ENCODE data around the gene FARS2. TPM values are rescaled to one million over a fixed set of nuclear protein-coding genes. Genes with fewer than 3 reads are reported as not detected.

FARS2 gene
- total RNA-seq, 1 experiment from 2014 or later, result 15.0 TPM

GRCh38 chr6:5537132-5537531 lies 275.8 kb downstream of the FARS2 start:
- Mint-ChIP-seq H3K4me1 (peaks cover 7% of the 10 kb centered on the region), H3K9me3 (peaks cover 10% of the 10 kb centered on the region), H3K4me3 (no peak overlapping the region), H3K27me3 (ENCODE audit: low read depth) (no peaks in the 10 kb centered on the region), H3K36me3 (0 out of 2 replicates have a peak, but pooled peaks cover 3% of the 10 kb centered on the region), H3K27ac (no peak overlapping the region)
- DNase-seq (ENCODE audit: low spot score) (no peak), ATAC-seq (no peak)
- POLR2A ChIA-PET, result no interaction called here
- TF ChIP-seq ZNF219 (CRISPR knock-in tag; IDR thresholded peaks at IDR 0.05; ENCODE audit: borderline replicate concordance), result no peak
- no peak for TF ChIP-seq RELA (CRISPR knock-in tag; IDR thresholded peaks at IDR 0.05; ENCODE audit: borderline replicate concordance)
- no peak for TF ChIP-seq NR1H2 (CRISPR knock-in tag; IDR thresholded peaks at IDR 0.05)
- no peak for TF ChIP-seq PRDM15 (CRISPR knock-in tag; IDR thresholded peaks at IDR 0.05)
- TF ChIP-seq MYBL2 (CRISPR knock-in tag; IDR thresholded peaks at IDR 0.05), result no peak
- no peak for TF ChIP-seq GABPB1 (CRISPR knock-in tag; IDR thresholded peaks at IDR 0.05)
- TF ChIP-seq ZNF138 (CRISPR knock-in tag; conservative IDR thresholded peaks at IDR 0.05), result no peak
- TF ChIP-seq ZNF425 (CRISPR knock-in tag; conservative IDR thresholded peaks at IDR 0.05), result no peak
- no peak for TF ChIP-seq HMGXB4 (CRISPR knock-in tag; IDR thresholded peaks at IDR 0.05)
- TF ChIP-seq FOXK1 (CRISPR knock-in tag; IDR thresholded peaks at IDR 0.05), result no peak
- TF ChIP-seq CTCF (IDR thresholded peaks at IDR 0.05), result no peak
- TF ChIP-seq, protein P1, sequence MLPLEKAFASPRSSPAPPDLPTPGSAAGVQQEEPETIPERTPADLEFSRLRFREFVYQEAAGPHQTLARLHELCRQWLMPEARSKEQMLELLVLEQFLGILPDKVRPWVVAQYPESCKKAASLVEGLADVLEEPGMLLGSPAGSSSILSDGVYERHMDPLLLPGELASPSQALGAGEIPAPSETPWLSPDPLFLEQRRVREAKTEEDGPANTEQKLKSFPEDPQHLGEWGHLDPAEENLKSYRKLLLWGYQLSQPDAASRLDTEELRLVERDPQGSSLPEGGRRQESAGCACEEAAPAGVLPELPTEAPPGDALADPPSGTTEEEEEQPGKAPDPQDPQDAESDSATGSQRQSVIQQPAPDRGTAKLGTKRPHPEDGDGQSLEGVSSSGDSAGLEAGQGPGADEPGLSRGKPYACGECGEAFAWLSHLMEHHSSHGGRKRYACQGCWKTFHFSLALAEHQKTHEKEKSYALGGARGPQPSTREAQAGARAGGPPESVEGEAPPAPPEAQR (CRISPR knock-in tag; IDR thresholded peaks at IDR 0.05), result no peak
- TF ChIP-seq IRF2 (CRISPR knock-in tag; IDR thresholded peaks at IDR 0.05; ENCODE audit: borderline replicate concordance, low read depth), result no peak
- TF ChIP-seq, protein P2, sequence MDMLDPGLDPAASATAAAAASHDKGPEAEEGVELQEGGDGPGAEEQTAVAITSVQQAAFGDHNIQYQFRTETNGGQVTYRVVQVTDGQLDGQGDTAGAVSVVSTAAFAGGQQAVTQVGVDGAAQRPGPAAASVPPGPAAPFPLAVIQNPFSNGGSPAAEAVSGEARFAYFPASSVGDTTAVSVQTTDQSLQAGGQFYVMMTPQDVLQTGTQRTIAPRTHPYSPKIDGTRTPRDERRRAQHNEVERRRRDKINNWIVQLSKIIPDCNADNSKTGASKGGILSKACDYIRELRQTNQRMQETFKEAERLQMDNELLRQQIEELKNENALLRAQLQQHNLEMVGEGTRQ (CRISPR knock-in tag; IDR thresholded peaks at IDR 0.05), result no peak
- no peak for TF ChIP-seq ESRRA (CRISPR knock-in tag; IDR thresholded peaks at IDR 0.05; ENCODE audit: borderline replicate concordance)
- TF ChIP-seq FOXJ3 (CRISPR knock-in tag; IDR thresholded peaks at IDR 0.05; ENCODE audit: borderline replicate concordance), result no peak
- TF ChIP-seq HMGA2 (CRISPR knock-in tag; IDR thresholded peaks at IDR 0.05), result no peak
- CTCF ChIA-PET, result interaction anchor here (0.8 kb wide), 1 partner anchor 594 kb away, joined by 5 read pairs; no protein-coding TSS in a partner anchor

Data from WTC11 (cell line).